Breast epithelium (tissue), 3 donors: Measurements from ENCODE around the gene HDAC4.

Source experiments
- CTCF ChIP-seq, 3 donors: fragments of 450-650 bp; IDR thresholded peaks; one replicate each; pipeline ENCODE4 v1.5.1; 2016 to 2017; ENCODE audit warnings: antibody characterized with exemption in 3 of 3, mild to moderate bottlenecking in 3 of 3, moderate library complexity in 3 of 3
- POLR2A ChIP-seq: fragments of 450-650 bp; IDR thresholded peaks from one replicate; pipeline ENCODE4 v1.6.1; 2016; ENCODE audit warnings: antibody characterized with exemption, mild to moderate bottlenecking, moderate library complexity
- POLR2AphosphoS5 ChIP-seq, 3 donors: sonication (generic); formaldehyde crosslinking; IDR thresholded peaks; one replicate each; pipeline ENCODE4 v1.6.1; 2017; ENCODE audit warnings: antibody characterized with exemption in 3 of 3

GRCh38 chr2:239122421-239123110, 278.3 kb downstream of the HDAC4 start:
- TF ChIP-seq CTCF (IDR thresholded peaks at IDR 0.05) (no peak), POLR2A (no peak), POLR2AphosphoS5 (IDR thresholded peaks at IDR 0.05) (no peak)
